Stomach smooth muscle (tissue), 2 donors: Measurements from ENCODE around the gene ZNF740.

Experiments
- H3K27ac ChIP-seq: one replicate; pipeline ENCODE4 v1.7.0; 2013; ENCODE audit warnings: mild to moderate bottlenecking, low read length, inconsistent platforms
- H3K27me3 ChIP-seq, 2 donors: one replicate each; pipeline ENCODE4 v1.7.0; 2013; ENCODE audit warnings: low read length in 2 of 2; ENCODE audit not compliant: insufficient read depth in 2 of 2, control insufficient read depth in 1 of 2
- H3K36me3 ChIP-seq, 2 donors: one replicate each; pipeline ENCODE4 v1.7.0; 2013; ENCODE audit warnings: low read length in 2 of 2; ENCODE audit not compliant: control insufficient read depth in 2 of 2, insufficient read depth in 2 of 2
- H3K4me1 ChIP-seq: one replicate; pipeline ENCODE4 v1.7.0; 2013; ENCODE audit warnings: low read length; ENCODE audit not compliant: control insufficient read depth, insufficient read depth
- H3K4me3 ChIP-seq, 2 donors: one replicate each; pipeline ENCODE4 v1.7.0; 2013; ENCODE audit warnings: low read length in 2 of 2
- H3K9ac ChIP-seq, 2 donors: one replicate each; pipeline ENCODE4 v1.7.0; 2013; ENCODE audit warnings: low read length in 2 of 2, mild to moderate bottlenecking in 1 of 2
- H3K9me3 ChIP-seq, 2 donors: one replicate each; pipeline ENCODE4 v1.7.0; 2013; ENCODE audit warnings: low read length in 2 of 2; ENCODE audit not compliant: control insufficient read depth in 2 of 2
- donor health status: healthy.
- donor health status: Pancreatic carcinoma.

The ZNF740 gene

GRCh38 chr12:53235742-53236442, 55.4 kb downstream of the ZNF740 start:
- Histone ChIP-seq H3K9me3 (no peaks in the 10 kb centered on the region), H3K9ac (no peak overlapping the region), H3K27me3 (peaks cover 0 to 1% of the 10 kb centered on the region in 2 donors), H3K4me1 (peaks cover 37% of the 10 kb centered on the region), H3K27ac (peak overlapping the region; percentile 31), H3K36me3 (no peaks in the 10 kb centered on the region), H3K4me3 (no peak overlapping the region)

- no peak overlapping the region for H3K27ac ChIP-seq
- H3K4me3 ChIP-seq = no peak overlapping the region
Measured at GRCh38 chr12:53236443-53237111, 56.1 kb downstream of the ZNF740 start.

GRCh38 chr12:53239643-53240258, 59.2 kb downstream of the ZNF740 start:
- H3K27ac ChIP-seq = no peak overlapping the region
- H3K27me3 ChIP-seq = peaks cover 0 to 8% of the 10 kb centered on the region in 2 donors
- no peaks in the 10 kb centered on the region for H3K9me3 ChIP-seq
- no peaks in the 10 kb centered on the region for H3K36me3 ChIP-seq
- H3K4me1 ChIP-seq = peaks cover 7% of the 10 kb centered on the region
- no peak overlapping the region for H3K9ac ChIP-seq
- no peak overlapping the region for H3K4me3 ChIP-seq

More at GRCh38 chr12:53236443-53237111, 56.1 kb downstream of the ZNF740 start:
- Histone ChIP-seq H3K9me3 (no peaks in the 10 kb centered on the region), H3K4me1 (peaks cover 31% of the 10 kb centered on the region), H3K27me3 (peaks cover 0 to 2% of the 10 kb centered on the region in 2 donors), H3K9ac (no peak overlapping the region), H3K36me3 (no peaks in the 10 kb centered on the region)

DNA sequence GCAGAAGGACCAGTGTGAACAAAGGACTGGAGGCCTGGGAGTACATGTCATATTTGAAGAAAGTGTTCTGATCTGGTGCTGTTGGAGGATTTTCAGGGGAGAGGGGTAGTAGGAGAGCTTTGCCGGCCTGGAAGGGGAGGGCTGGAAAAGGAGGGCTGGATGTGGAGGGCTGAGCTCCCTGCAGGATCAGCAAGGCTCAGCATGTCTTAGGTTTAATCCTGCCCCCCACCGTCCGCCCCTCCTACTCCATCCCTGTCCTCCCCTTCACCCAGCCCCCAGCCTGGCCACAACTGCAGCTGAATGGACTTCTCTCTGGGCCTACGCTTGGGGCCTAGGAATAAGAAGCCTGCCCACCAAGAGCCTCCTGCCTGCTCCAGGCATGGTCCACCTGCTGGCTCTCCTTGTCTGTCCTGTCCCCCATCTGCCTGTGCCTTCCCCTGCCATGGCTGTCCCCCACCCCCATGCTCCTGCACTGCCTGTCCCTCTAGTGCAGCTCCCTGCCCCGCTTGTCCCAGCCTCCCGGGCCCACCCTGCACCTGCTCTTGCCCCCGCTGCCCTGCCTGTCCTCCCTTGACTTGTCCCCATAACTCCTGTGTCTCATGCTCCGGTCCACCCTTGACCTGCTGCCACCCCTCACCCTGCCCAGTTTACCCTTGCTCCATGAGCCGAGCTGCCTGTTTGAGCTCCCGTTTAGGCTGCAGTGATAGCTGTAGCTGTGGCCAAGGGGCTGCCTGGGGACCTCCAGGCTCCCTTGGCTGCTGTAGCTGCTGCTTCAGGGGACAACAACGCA, 61.3 kb downstream of the ZNF740 start:
- no peak overlapping the region for H3K9ac ChIP-seq
- H3K27me3 ChIP-seq = peaks cover 0 to 8% of the 10 kb centered on the region in 2 donors
- no peaks in the 10 kb centered on the region for H3K4me1 ChIP-seq
- no peaks in the 10 kb centered on the region for H3K9me3 ChIP-seq
- no peaks in the 10 kb centered on the region for H3K36me3 ChIP-seq
- no peak overlapping the region for H3K27ac ChIP-seq
- H3K4me3 ChIP-seq = no peak overlapping the region

DNA sequence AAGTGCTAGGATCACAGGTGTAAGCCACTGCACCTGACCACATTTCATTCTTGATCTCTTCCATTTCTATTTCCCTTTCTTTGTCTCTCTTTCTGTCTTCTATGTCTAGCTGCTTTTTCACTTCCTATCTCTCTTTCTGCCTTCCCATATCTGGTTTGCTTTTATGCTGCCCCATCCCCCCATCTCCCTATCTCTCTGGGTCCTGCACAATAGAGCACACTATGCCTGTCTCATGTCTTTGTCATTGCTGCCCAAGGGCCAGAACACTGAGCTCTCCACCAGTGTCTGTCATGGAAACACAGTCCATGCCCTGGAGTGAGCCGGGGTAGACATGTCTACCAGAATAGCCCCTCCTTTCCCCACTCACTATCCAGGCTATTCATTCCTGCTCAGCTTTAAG, 63.8 kb downstream of the ZNF740 start:
- no peak overlapping the region for H3K9ac ChIP-seq
- H3K4me1 ChIP-seq = no peaks in the 10 kb centered on the region
- no peak overlapping the region for H3K4me3 ChIP-seq
- no peaks in the 10 kb centered on the region for H3K9me3 ChIP-seq
- peaks cover 0 to 8% of the 10 kb centered on the region in 2 donors for H3K27me3 ChIP-seq
- no peaks in the 10 kb centered on the region for H3K36me3 ChIP-seq
- H3K27ac ChIP-seq = no peak overlapping the region
